ENCODE results near the gene MAP3K2. TPM values are rescaled to one million over a fixed set of nuclear protein-coding genes. Genes with fewer than 3 reads are reported as not detected.

MAP3K2 gene
- total and polyA plus RNA-seq, 2 of the 8 experiments (the other 6 are each of a cell fraction or from before 2014, with no cell fraction given): 2.0 to 23.2 TPM

GRCh38 chr2:127332335-127332734 lies 55.4 kb downstream of the MAP3K2 start:
- Histone ChIP-seq H4K8ac (ENCODE audit: extremely low read depth, insufficient read depth, low read length) (no peak overlapping the region), H3K18ac (ENCODE audit: extremely low read depth, low read length) (no peak overlapping the region), H2BK12ac (ENCODE audit: low read depth, low read length) (no peak overlapping the region), H3K27me3 (replicated peaks in 1 of 4; ENCODE audit: control insufficient read depth in 3 of 4, extremely low read depth in 1 of 4, insufficient read depth in 3 of 4, low read length in 3 of 4) (no peaks in the 10 kb centered on the region), H3K4ac (replicated peaks; ENCODE audit: insufficient read length, low read depth, low read length) (no peak overlapping the region), H3K56ac (replicated peaks; ENCODE audit: insufficient read length, low read depth, low read length) (no peak overlapping the region), H3K4me2 (ENCODE audit: insufficient read depth in 1 of 2, low read depth in 2 of 2, low read length in 2 of 2) (no peak overlapping the region), H2AK5ac (ENCODE audit: low read depth, low read length) (no peak overlapping the region), H4K5ac (ENCODE audit: insufficient read length, low read depth, low read length) (no peak overlapping the region), H3K4me3 (ENCODE audit: extremely low read depth in 1 of 4, insufficient read depth in 2 of 4, low read depth in 3 of 4, low read length in 4 of 4) (no peak overlapping the region), H3K4me1 (replicated peaks in 1 of 4; ENCODE audit: control insufficient read depth in 3 of 4, insufficient read depth in 4 of 4, low read length in 3 of 4) (no peaks in the 10 kb centered on the region), H2BK15ac (ENCODE audit: low read length) (no peak overlapping the region), H3K79me1 (ENCODE audit: low read depth, low read length) (no peaks in the 10 kb centered on the region), H2BK5ac (ENCODE audit: low read depth, low read length) (no peak overlapping the region), H3K9ac (replicated peaks in 1 of 4; ENCODE audit: extremely low read depth in 1 of 4, low read depth in 3 of 4, low read length in 3 of 4) (no peak overlapping the region), H3K23me2 (ENCODE audit: low read depth, low read length) (no peaks in the 10 kb centered on the region; the same call in 1 of the 2 replicates), H4K91ac (replicated peaks; ENCODE audit: insufficient read length, low read length) (no peak overlapping the region), H3K36me3 (ENCODE audit: control insufficient read depth in 2 of 4, insufficient read depth in 4 of 4, low read length in 3 of 4) (peaks cover 0 to 1% (median 0%) of the 10 kb centered on the region in 4 experiments; a peak in 1 of 8 replicates), H3K27ac (ENCODE audit: low read depth, low read length) (no peak overlapping the region), H3K79me2 (ENCODE audit: control insufficient read depth in 1 of 2, insufficient read depth in 2 of 2, low read length in 2 of 2) (no peaks in the 10 kb centered on the region), H3K9me3 (ENCODE audit: insufficient read depth in 2 of 2, low read depth in 1 of 2, low read length in 1 of 2) (no peaks in the 10 kb centered on the region), H3K14ac (ENCODE audit: insufficient read length) (no peak overlapping the region), H3K23ac (ENCODE audit: insufficient read length) (no peak overlapping the region), H4K20me1 (replicated peaks in 1 of 2; ENCODE audit: control insufficient read depth in 1 of 2, insufficient read depth in 2 of 2, low read length in 2 of 2) (no peaks in the 10 kb centered on the region), H2BK120ac (replicated peaks; ENCODE audit: low read depth, low read length) (no peak overlapping the region), H2BK20ac (ENCODE audit: low read length) (no peak overlapping the region), H2AFZ (ENCODE audit: low read length) (no peak overlapping the region)
- DNase-seq (ENCODE audit: low read depth in 1 of 2, low spot score in 2 of 2) (no peak), FAIRE-seq (no peak)
- POLR2A ChIA-PET (ENCODE audit: partially characterized antibody): no interaction called here
- WGBS, 2 experiments (ENCODE audit: extremely low coverage in 1 of 2, insufficient coverage in 1 of 2, insufficient read length in 1 of 2, insufficient replicate concordance in 2 of 2, low coverage in 1 of 2, low lambda C conversion rate in 2 of 2, missing lambda C conversion rate in 1 of 2): 82% methylated on average over 1 of the region's 1 CpG; no CpG with 5 or more reads in 1 of the 2 experiments
- TF ChIP-seq RNF2 (IDR thresholded peaks at IDR 0.05; ENCODE audit: borderline replicate concordance, low read depth, low read length, missing control alignments, poor library complexity, severe bottlenecking): no peak
- TF ChIP-seq TEAD4 (IDR thresholded peaks at IDR 0.05; ENCODE audit: low read depth, low read length): no peak
- no peak for TF ChIP-seq EGR1 (IDR thresholded peaks at IDR 0.05; ENCODE audit: borderline replicate concordance, low read depth, low read length)
- no peak for TF ChIP-seq POLR2A (IDR thresholded peaks at IDR 0.05; ENCODE audit: control extremely low read depth in 1 of 2, low read depth in 2 of 2, low read length in 2 of 2)
- TF ChIP-seq TAF1 (IDR thresholded peaks at IDR 0.05; ENCODE audit: low read depth, low read length): no peak
- TF ChIP-seq GABPA (IDR thresholded peaks at IDR 0.05; ENCODE audit: borderline replicate concordance, insufficient read depth, low read length): no peak
- no peak for TF ChIP-seq JUN (IDR thresholded peaks at IDR 0.05; ENCODE audit: low read depth, low read length)
- no peak for TF ChIP-seq SRF (IDR thresholded peaks at IDR 0.05; ENCODE audit: low read depth, low read length)
- CTCF ChIA-PET (ENCODE audit: partially characterized antibody): interaction anchor here (1.2 kb wide), 1 partner anchor 17 kb away, joined by 3 read pairs; no protein-coding TSS in a partner anchor
